ENCODE measurements around the gene CYBC1.

CYBC1 gene

GRCh38 chr17:82400206-82400605 is 50.3 kb downstream of the CYBC1 start:
- in situ Hi-C loops (cut with HindIII; ENCODE audit: low pct_ligation_motif_present, low sequenced_read_pairs), result no loop called here
- Histone ChIP-seq H3K36me3 (replicated peaks) (no peaks in the 10 kb centered on the region), H3K27me3 (replicated peaks) (no peaks in the 10 kb centered on the region), H3K4me3 (ENCODE audit: low read depth, low read length) (no peak overlapping the region), H3K27ac (no peak overlapping the region)
- no peak for TF ChIP-seq CTCF (IDR thresholded peaks at IDR 0.05; ENCODE audit: low read depth, low read length, missing control alignments)
- DNase-seq, result no peak

- in situ Hi-C loops (cut with HindIII; ENCODE audit: low pct_ligation_motif_present, low sequenced_read_pairs), result no loop called here
- no peak overlapping the region for H3K4me3 ChIP-seq (ENCODE audit: low read depth, low read length)
- DNase-seq, result no peak
- no peak overlapping the region for H3K27ac ChIP-seq
- no peak for TF ChIP-seq CTCF (IDR thresholded peaks at IDR 0.05; ENCODE audit: low read depth, low read length, missing control alignments)
- H3K36me3 ChIP-seq (replicated peaks), result no peaks in the 10 kb centered on the region
- no peaks in the 10 kb centered on the region for H3K27me3 ChIP-seq (replicated peaks)
Observed at GRCh38 chr17:82399601-82400101, 50.9 kb downstream of the CYBC1 start.

GRCh38 chr17:82399041-82399441 is 51.5 kb downstream of the CYBC1 start:
- no peak for DNase-seq
- in situ Hi-C loops (cut with HindIII; ENCODE audit: low pct_ligation_motif_present, low sequenced_read_pairs), result no loop called here
- Histone ChIP-seq H3K4me3 (ENCODE audit: low read depth, low read length) (no peak overlapping the region), H3K27me3 (replicated peaks) (no peaks in the 10 kb centered on the region), H3K36me3 (replicated peaks) (no peaks in the 10 kb centered on the region), H3K27ac (no peak overlapping the region)
- TF ChIP-seq CTCF (IDR thresholded peaks at IDR 0.05; ENCODE audit: low read depth, low read length, missing control alignments), result no peak

- no peak for TF ChIP-seq CTCF (IDR thresholded peaks at IDR 0.05; ENCODE audit: low read depth, low read length, missing control alignments)
- Histone ChIP-seq H3K36me3 (replicated peaks) (no peaks in the 10 kb centered on the region), H3K27me3 (replicated peaks) (no peaks in the 10 kb centered on the region), H3K27ac (no peak overlapping the region), H3K4me3 (ENCODE audit: low read depth, low read length) (no peak overlapping the region)
- in situ Hi-C loops (cut with HindIII; ENCODE audit: low pct_ligation_motif_present, low sequenced_read_pairs), result no loop called here
- no peak for DNase-seq
Observed at GRCh38 chr17:82397449-82398335, 52.9 kb downstream of the CYBC1 start.

GRCh38 chr17:82396601-82397435 is 53.7 kb downstream of the CYBC1 start:
- H3K27me3 ChIP-seq (replicated peaks), result no peaks in the 10 kb centered on the region
- H3K4me3 ChIP-seq (ENCODE audit: low read depth, low read length), result no peak overlapping the region
- peak; percentile 79 for DNase-seq
- in situ Hi-C loops (cut with HindIII; ENCODE audit: low pct_ligation_motif_present, low sequenced_read_pairs), result no loop called here
- H3K36me3 ChIP-seq (replicated peaks), result no peaks in the 10 kb centered on the region
- peak overlapping the region; percentile 19 for H3K27ac ChIP-seq
- TF ChIP-seq CTCF (IDR thresholded peaks at IDR 0.05; ENCODE audit: low read depth, low read length, missing control alignments), result no peak

All from brain microvascular endothelial cell (primary cell).